Right lobe of liver (tissue), 4 donors: Measurements from ENCODE around the gene DAP3.

Source experiments
- POLR2A ChIP-seq: fragments of 450-650 bp; IDR thresholded peaks from one replicate; pipeline ENCODE4 v1.6.1; 2017; ENCODE audit warnings: antibody characterized with exemption, mild to moderate bottlenecking
- TF ChIP-seq, protein P1 (sequence below), 4 donors: fragments of 200-600 bp in 3 of 4; fragments of 450-650 bp in 1 of 4; IDR thresholded peaks; one replicate each; pipeline versions ENCODE4 v1.5.1 to v1.8.0; 2016 to 2022; ENCODE audit warnings: antibody characterized with exemption in 4 of 4, mild to moderate bottlenecking in 2 of 4
- donor health status: DM: no; HTN: no; CAD: no.
- donor health status: DM: no; HTN: no; CAD: no.
- donor health status: DM: no; HTN: yes; CAD: no.

GRCh38 chr1:155717041-155717440, 28.1 kb downstream of the DAP3 start:
- TF ChIP-seq, protein P1, sequence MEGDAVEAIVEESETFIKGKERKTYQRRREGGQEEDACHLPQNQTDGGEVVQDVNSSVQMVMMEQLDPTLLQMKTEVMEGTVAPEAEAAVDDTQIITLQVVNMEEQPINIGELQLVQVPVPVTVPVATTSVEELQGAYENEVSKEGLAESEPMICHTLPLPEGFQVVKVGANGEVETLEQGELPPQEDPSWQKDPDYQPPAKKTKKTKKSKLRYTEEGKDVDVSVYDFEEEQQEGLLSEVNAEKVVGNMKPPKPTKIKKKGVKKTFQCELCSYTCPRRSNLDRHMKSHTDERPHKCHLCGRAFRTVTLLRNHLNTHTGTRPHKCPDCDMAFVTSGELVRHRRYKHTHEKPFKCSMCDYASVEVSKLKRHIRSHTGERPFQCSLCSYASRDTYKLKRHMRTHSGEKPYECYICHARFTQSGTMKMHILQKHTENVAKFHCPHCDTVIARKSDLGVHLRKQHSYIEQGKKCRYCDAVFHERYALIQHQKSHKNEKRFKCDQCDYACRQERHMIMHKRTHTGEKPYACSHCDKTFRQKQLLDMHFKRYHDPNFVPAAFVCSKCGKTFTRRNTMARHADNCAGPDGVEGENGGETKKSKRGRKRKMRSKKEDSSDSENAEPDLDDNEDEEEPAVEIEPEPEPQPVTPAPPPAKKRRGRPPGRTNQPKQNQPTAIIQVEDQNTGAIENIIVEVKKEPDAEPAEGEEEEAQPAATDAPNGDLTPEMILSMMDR (IDR thresholded peaks at IDR 0.05) = no peak
- no peak for TF ChIP-seq POLR2A
